Upper lobe of left lung (tissue), 4 donors: ENCODE measurements around the gene HSD11B2.

Source experiments
- CTCF ChIP-seq, 6 experiments: fragments of 450-650 bp in 4 of 6; fragments of 200-600 bp in 2 of 6; sonication (generic) in 2 of 6; IDR thresholded peaks; one replicate each; pipeline ENCODE4 v1.5.1; 2016 to 2019; ENCODE audit warnings: antibody characterized with exemption in 6 of 6
- POLR2A ChIP-seq, 4 donors: fragments of 450-650 bp; IDR thresholded peaks; one replicate each; pipeline ENCODE4 v1.5.1; 2016 to 2017; ENCODE audit warnings: antibody characterized with exemption in 4 of 4, mild to moderate bottlenecking in 2 of 4
- POLR2AphosphoS5 ChIP-seq, 2 donors: sonication (generic); formaldehyde crosslinking; IDR thresholded peaks; one replicate each; pipeline ENCODE4 v1.5.1; 2017; ENCODE audit warnings: antibody characterized with exemption in 2 of 2

DNA sequence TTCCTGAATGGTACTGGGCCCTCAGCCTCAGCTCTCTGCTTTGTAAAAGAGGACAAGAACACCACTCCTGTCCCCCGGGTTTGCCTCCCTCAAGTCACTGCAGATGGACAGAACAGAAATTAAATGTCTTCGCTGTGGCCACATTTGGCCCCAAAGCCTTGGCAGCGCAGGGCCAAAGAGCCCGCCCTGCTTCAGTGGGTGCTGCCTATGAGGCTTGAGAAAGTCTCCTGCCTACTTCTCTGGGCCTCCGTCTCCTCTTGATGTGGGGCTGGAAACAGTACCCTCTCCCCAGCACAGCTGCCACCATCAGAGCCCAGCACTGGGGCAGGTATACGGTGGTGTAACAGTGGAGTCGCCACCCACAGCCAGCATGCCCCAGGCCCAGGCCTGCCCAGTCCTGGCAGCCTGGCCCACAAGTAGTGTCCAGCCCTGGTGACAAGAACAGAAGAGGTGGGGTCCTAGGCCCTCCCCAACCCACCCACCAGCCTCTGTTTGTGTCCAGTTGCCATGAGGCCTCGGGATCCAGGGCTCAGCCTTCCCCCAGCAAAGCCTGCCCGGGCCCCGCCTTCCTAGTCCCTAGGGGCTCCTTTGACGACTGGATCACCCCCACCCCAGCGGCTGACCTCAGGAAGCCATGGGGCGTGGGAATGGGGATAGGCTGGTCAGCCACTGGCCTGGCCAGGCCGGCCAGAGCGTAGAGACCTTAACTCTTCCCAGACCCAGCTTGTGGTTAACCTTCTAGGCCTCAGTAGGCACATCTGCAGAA lies 33.7 kb upstream of the HSD11B2 start:
- no peak for TF ChIP-seq CTCF (IDR thresholded peaks at IDR 0.05)
- no peak for TF ChIP-seq POLR2A (IDR thresholded peaks at IDR 0.05)
- no peak for TF ChIP-seq POLR2AphosphoS5 (IDR thresholded peaks at IDR 0.05)
